Skeletal muscle satellite cell (primary cell): ENCODE measurements around the gene ENPP3. TPM values are rescaled to one million over a fixed set of nuclear protein-coding genes. Genes with fewer than 3 reads are reported as not detected.
A peak's percentile ranks its signal among the peaks of the same experiment; 100 is the strongest.

Source experiments
- H3K27me3 ChIP-seq: 2 replicates; pipeline ENCODE4 v1.7.0; 2013; ENCODE audit warnings: low read length; ENCODE audit not compliant: control insufficient read depth, insufficient read depth
- H3K36me3 ChIP-seq: 2 replicates; pipeline ENCODE4 v1.7.0; 2013; ENCODE audit warnings: mild to moderate bottlenecking, control low read depth, low read length; ENCODE audit not compliant: insufficient read depth
- H3K4me1 ChIP-seq: 2 replicates; pipeline ENCODE4 v1.7.0; 2013; ENCODE audit warnings: low read length; ENCODE audit not compliant: control insufficient read depth, insufficient read depth
- H3K4me2 ChIP-seq: 2 replicates; pipeline ENCODE4 v1.7.0; 2013; ENCODE audit warnings: mild to moderate bottlenecking, low read length
- H3K4me3 ChIP-seq: 2 replicates; pipeline ENCODE4 v1.7.0; 2013; ENCODE audit warnings: low read length
- H3K9ac ChIP-seq: 2 replicates; pipeline ENCODE4 v1.7.0; 2013; ENCODE audit warnings: mild to moderate bottlenecking, low read depth, low read length, moderate library complexity
- H3K9me3 ChIP-seq: replicated peaks from 2 replicates; pipeline ENCODE4 v1.7.0; 2013; ENCODE audit warnings: mild to moderate bottlenecking, control low read depth, low read length
- total RNA-seq: library from RNA; depleted of rRNA; stranded (reverse); fragments of >200 nt; gene quantifications from 2 replicates; pipeline ENCODE4 v1.2.3, GENCODE V29; 2012; rRNA removed

Gene ENPP3
- under 0.01 TPM in 1 of 2 replicates, not detected in the other for total RNA-seq

- H3K36me3 ChIP-seq = no peaks in the 10 kb centered on the region
- no peak within 1 kb of the TSS for H3K9ac ChIP-seq
- H3K9me3 ChIP-seq = no peaks in the 10 kb centered on the region
- peaks cover 29% of the 10 kb centered on the region for H3K27me3 ChIP-seq
- H3K4me1 ChIP-seq = no peaks in the 10 kb centered on the region
- H3K4me3 ChIP-seq = no peak within 1 kb of the TSS
- peak within 1 kb of the TSS; percentile 46 for H3K4me2 ChIP-seq
Observed at GRCh38 chr6:131636880-131637792, at the start of gene ENPP3. ENPP3 (plus strand) TSS chr6:131637302; CDS start chr6:131637385, 83 bp downstream.

- H3K36me3 ChIP-seq = peaks cover 69% of the 10 kb centered on the region
- H3K27me3 ChIP-seq = no peaks in the 10 kb centered on the region
- H3K9ac ChIP-seq = no peak overlapping the region
- H3K4me2 ChIP-seq = no peak overlapping the region
- no peaks in the 10 kb centered on the region for H3K9me3 ChIP-seq
- H3K4me3 ChIP-seq = no peak overlapping the region
- no peaks in the 10 kb centered on the region for H3K4me1 ChIP-seq
Observed at GRCh38 chr6:131587909-131588308, 49.2 kb upstream of the ENPP3 start.

- Histone ChIP-seq H3K36me3 (peaks cover 70% of the 10 kb centered on the region), H3K9ac (no peak overlapping the region), H3K9me3 (no peaks in the 10 kb centered on the region), H3K4me3 (no peak overlapping the region), H3K4me1 (no peaks in the 10 kb centered on the region), H3K27me3 (no peaks in the 10 kb centered on the region), H3K4me2 (no peak overlapping the region)
Observed at GRCh38 chr6:131588643-131589042, 48.5 kb upstream of the ENPP3 start.

GRCh38 chr6:131592935-131593334 is 44.2 kb upstream of the ENPP3 start:
- H3K27me3 ChIP-seq = no peaks in the 10 kb centered on the region
- H3K36me3 ChIP-seq = peaks cover 71% of the 10 kb centered on the region
- no peaks in the 10 kb centered on the region for H3K4me1 ChIP-seq
- H3K4me3 ChIP-seq = no peak overlapping the region
- no peak overlapping the region for H3K4me2 ChIP-seq
- no peaks in the 10 kb centered on the region for H3K9me3 ChIP-seq
- no peak overlapping the region for H3K9ac ChIP-seq

- peaks cover 74% of the 10 kb centered on the region for H3K36me3 ChIP-seq
- no peak overlapping the region for H3K4me3 ChIP-seq
- H3K4me2 ChIP-seq = no peak overlapping the region
- no peaks in the 10 kb centered on the region for H3K4me1 ChIP-seq
- no peaks in the 10 kb centered on the region for H3K9me3 ChIP-seq
- H3K27me3 ChIP-seq = no peaks in the 10 kb centered on the region
- no peak overlapping the region for H3K9ac ChIP-seq
Observed at GRCh38 chr6:131594074-131594473, 43.0 kb upstream of the ENPP3 start.

DNA sequence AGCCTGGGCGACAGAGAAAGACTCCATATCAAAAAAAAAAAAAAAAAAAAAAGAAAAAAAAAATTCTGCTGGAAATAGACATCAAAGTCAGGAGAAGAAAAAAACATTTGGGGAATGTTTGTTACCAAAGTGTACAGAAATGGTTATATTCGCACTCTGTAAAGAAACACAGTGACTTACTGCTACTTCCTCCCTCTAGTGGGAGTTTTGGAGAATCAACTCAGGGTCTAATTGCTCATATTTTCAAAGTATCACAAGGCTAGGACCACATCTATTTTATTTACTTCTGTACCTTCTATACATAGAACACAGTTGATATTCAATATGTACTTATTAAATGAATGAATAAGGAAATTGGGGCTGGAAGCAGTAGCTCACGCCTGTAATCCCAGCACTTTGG is 39.7 kb upstream of the ENPP3 start:
- Histone ChIP-seq H3K9ac (no peak overlapping the region), H3K4me3 (no peak overlapping the region), H3K36me3 (peaks cover 77% of the 10 kb centered on the region), H3K27me3 (no peaks in the 10 kb centered on the region), H3K4me1 (no peaks in the 10 kb centered on the region), H3K9me3 (no peaks in the 10 kb centered on the region), H3K4me2 (no peak overlapping the region)

- Histone ChIP-seq H3K9ac (no peak overlapping the region), H3K4me3 (no peak overlapping the region), H3K27me3 (no peaks in the 10 kb centered on the region), H3K4me1 (peaks cover 9% of the 10 kb centered on the region), H3K36me3 (peaks cover 69% of the 10 kb centered on the region), H3K4me2 (no peak overlapping the region), H3K9me3 (no peaks in the 10 kb centered on the region)
Observed at GRCh38 chr6:131600716-131601115, 36.4 kb upstream of the ENPP3 start.

GRCh38 chr6:131602781-131603312 is 34.3 kb upstream of the ENPP3 start:
- Histone ChIP-seq H3K9ac (no peak overlapping the region), H3K36me3 (peaks cover 74% of the 10 kb centered on the region), H3K4me3 (no peak overlapping the region), H3K4me2 (no peak overlapping the region), H3K4me1 (peaks cover 9% of the 10 kb centered on the region), H3K9me3 (no peaks in the 10 kb centered on the region), H3K27me3 (no peaks in the 10 kb centered on the region)

GRCh38 chr6:131613296-131613925 is 23.7 kb upstream of the ENPP3 start:
- Histone ChIP-seq H3K9ac (no peak overlapping the region), H3K36me3 (peaks cover 68% of the 10 kb centered on the region), H3K4me2 (no peak overlapping the region)

GRCh38 chr6:131615275-131615674 is 21.8 kb upstream of the ENPP3 start:
- Histone ChIP-seq H3K27me3 (no peaks in the 10 kb centered on the region), H3K4me2 (no peak overlapping the region), H3K4me3 (no peak overlapping the region), H3K9ac (no peak overlapping the region), H3K4me1 (no peaks in the 10 kb centered on the region), H3K9me3 (no peaks in the 10 kb centered on the region), H3K36me3 (peaks cover 71% of the 10 kb centered on the region)

More at GRCh38 chr6:131613296-131613925, 23.7 kb upstream of the ENPP3 start:
- Histone ChIP-seq H3K27me3 (no peaks in the 10 kb centered on the region), H3K9me3 (no peaks in the 10 kb centered on the region), H3K4me3 (no peak overlapping the region), H3K4me1 (no peaks in the 10 kb centered on the region)
